PFSK-1 (cell line): ENCODE results near the gene ADAM19. TPM values are rescaled to one million over a fixed set of nuclear protein-coding genes. Genes with fewer than 3 reads are reported as not detected.

Experiments used
- FOXP2 ChIP-seq: optimal IDR thresholded peaks from 2 replicates; pipeline ENCODE3; 2011; ENCODE audit warnings: borderline replicate concordance, control low read depth, inconsistent platforms; ENCODE audit not compliant: insufficient read depth; ENCODE audit errors: extremely low read length, extremely low read depth
- POLR2AphosphoS5 ChIP-seq: IDR thresholded peaks from 2 replicates; pipeline ENCODE4 v1.6.1; 2012; ENCODE audit warnings: low read depth, mild to moderate bottlenecking, control low read depth, low read length, moderate library complexity
- REST ChIP-seq, 2 experiments: IDR thresholded peaks; 2 replicates each; pipeline versions ENCODE4 v1.6.1 to v1.8.0; 2011 to 2012; ENCODE audit warnings: low read depth in 2 of 2, low read length in 2 of 2, control low read depth in 1 of 2, inconsistent platforms in 1 of 2, mild to moderate bottlenecking in 1 of 2, moderate library complexity in 1 of 2; ENCODE audit not compliant: insufficient read depth in 1 of 2
- SIN3A ChIP-seq: IDR thresholded peaks from 2 replicates; pipeline ENCODE4 v1.6.1; 2012; ENCODE audit warnings: mild to moderate bottlenecking, low read length, moderate library complexity, borderline replicate concordance; ENCODE audit not compliant: insufficient read depth
- TAF1 ChIP-seq: IDR thresholded peaks from 2 replicates; pipeline ENCODE4 v1.6.1; 2012; ENCODE audit warnings: low read length, control low read depth, borderline replicate concordance; ENCODE audit not compliant: insufficient read depth
- polyA plus RNA-seq: library from polyadenylated mRNA; unstranded; fragments of >200 nt; gene quantifications from one replicate; pipeline ENCODE4 v1.2.1, GENCODE V29; 2012; ENCODE audit warnings: low read depth, missing spikeins; ENCODE audit not compliant: insufficient read length

Gene ADAM19
- polyA plus RNA-seq = 21.3 TPM

- TF ChIP-seq FOXP2 = peak; percentile 30
- TF ChIP-seq REST (IDR thresholded peaks at IDR 0.05; ENCODE audit: insufficient read depth in 1 of 2, low read depth in 2 of 2, low read length in 2 of 2) = no peak
- TF ChIP-seq POLR2AphosphoS5 = no peak
- no peak for TF ChIP-seq SIN3A
Measured at GRCh38 chr5:157575381-157576020, at the start of gene ADAM19. TSS of gene ADAM19 (minus strand) at chr5:157575775. CDS start at chr5:157575696, 79 bp downstream.

- TF ChIP-seq SIN3A (no peak), FOXP2 (no peak), REST (IDR thresholded peaks at IDR 0.05; ENCODE audit: insufficient read depth in 1 of 2, low read depth in 2 of 2, low read length in 2 of 2) (no peak), POLR2AphosphoS5 (no peak), TAF1 (no peak)
Measured at GRCh38 chr5:157624144-157624543, 48.6 kb upstream of the ADAM19 start.

- TF ChIP-seq REST (IDR thresholded peaks at IDR 0.05; ENCODE audit: insufficient read depth in 1 of 2, low read depth in 2 of 2, low read length in 2 of 2) = no peak
- no peak for TF ChIP-seq TAF1
- no peak for TF ChIP-seq FOXP2
- TF ChIP-seq POLR2AphosphoS5 = no peak
- TF ChIP-seq SIN3A = no peak
Measured at GRCh38 chr5:157620776-157621175, 45.2 kb upstream of the ADAM19 start.

GRCh38 chr5:157618191-157618765 is 42.7 kb upstream of the ADAM19 start:
- TF ChIP-seq POLR2AphosphoS5 (no peak), SIN3A (no peak), REST (IDR thresholded peaks at IDR 0.05; ENCODE audit: insufficient read depth in 1 of 2, low read depth in 2 of 2, low read length in 2 of 2) (no peak), TAF1 (no peak), FOXP2 (no peak)
